Smooth muscle cell (in vitro differentiated cells): Measurements from ENCODE around the gene LSS. TPM values are rescaled to one million over a fixed set of nuclear protein-coding genes. Genes with fewer than 3 reads are reported as not detected.

Experiments
- DNase-seq: peaks from one replicate; lab custom pipeline; 2025; ENCODE audit not compliant: unreplicated experiment; lab: John Stamatoyannopoulos, UW
- H2AFZ ChIP-seq: fragments of 200-600 bp; sonication (generic); 2 replicates; pipeline ENCODE4 v1.6.0; 2016; ENCODE audit warnings: antibody characterized with exemption, low read depth, mild to moderate bottlenecking
- H3F3A ChIP-seq: fragments of 200-600 bp; sonication (generic); 2 replicates; pipeline ENCODE4 v1.6.0; 2017; ENCODE audit warnings: antibody characterized with exemption, low read depth
- H3K27ac ChIP-seq: fragments of 200-600 bp; sonication (generic); 2 replicates; pipeline ENCODE4 v1.5.1; 2016; ENCODE audit warnings: low read depth, mild to moderate bottlenecking
- H3K27me3 ChIP-seq: fragments of 200-600 bp; sonication (generic); 2 replicates; pipeline ENCODE4 v1.6.1; 2016; ENCODE audit warnings: low read depth, mild to moderate bottlenecking
- H3K36me3 ChIP-seq: fragments of 200-600 bp; sonication (generic); 2 replicates; pipeline ENCODE4 v1.5.1; 2016; ENCODE audit warnings: low read depth
- H3K4me1 ChIP-seq: fragments of 200-600 bp; sonication (generic); 2 replicates; pipeline ENCODE4 v1.5.1; 2016; ENCODE audit warnings: low read depth
- H3K4me2 ChIP-seq: fragments of 200-600 bp; sonication (generic); 2 replicates; pipeline ENCODE4 v1.6.0; 2016; ENCODE audit warnings: mild to moderate bottlenecking
- H3K4me3 ChIP-seq: fragments of 200-600 bp; sonication (generic); 2 replicates; pipeline ENCODE4 v1.5.1; 2016; ENCODE audit warnings: mild to moderate bottlenecking
- H3K79me2 ChIP-seq: fragments of 200-600 bp; sonication (generic); 2 replicates; pipeline ENCODE4 v1.6.0; 2016; ENCODE audit warnings: low read depth, mild to moderate bottlenecking
- H3K9ac ChIP-seq: fragments of 200-600 bp; sonication (generic); 2 replicates; pipeline ENCODE4 v1.6.0; 2016; ENCODE audit warnings: low read depth
- H3K9me3 ChIP-seq: fragments of 200-600 bp; sonication (generic); replicated peaks from 2 replicates; pipeline ENCODE4 v1.5.1; 2016; ENCODE audit warnings: low read depth
- H4K20me1 ChIP-seq: fragments of 200-600 bp; sonication (generic); 2 replicates; pipeline ENCODE4 v1.6.0; 2016; ENCODE audit warnings: low read depth
- WGBS: methylation state at CpG from one replicate; pipeline ENCODE4 v1.1.7; 2016; ENCODE audit warnings: low lambda C conversion rate; 5-methylcytosine and 5-hydroxymethylcytosine counted together
- polyA plus RNA-seq: library from polyadenylated mRNA; unstranded; fragments of >200 nt; fragmentation: Nextera tagmentation; extraction: Ambion mirVana; gene quantifications from 2 replicates; pipeline ENCODE4 v1.2.1, GENCODE V29; 2016
- total RNA-seq: library from RNA; depleted of rRNA; stranded (reverse); fragments of >200 nt; gene quantifications from 2 replicates; pipeline ENCODE4 v1.2.3, GENCODE V29; 2014
- TF ChIP-seq, protein P1 (sequence below): fragments of 200-600 bp; sonication (generic); IDR thresholded peaks from 2 replicates; pipeline ENCODE4 v1.5.1; 2017; ENCODE audit warnings: borderline replicate concordance, mild to moderate bottlenecking, antibody characterized with exemption; ENCODE audit not compliant: insufficient read depth, poor library complexity, severe bottlenecking

Gene LSS
- total and polyA plus RNA-seq, 2 experiments from 2014 or later = 21.8 to 37.7 TPM

DNA sequence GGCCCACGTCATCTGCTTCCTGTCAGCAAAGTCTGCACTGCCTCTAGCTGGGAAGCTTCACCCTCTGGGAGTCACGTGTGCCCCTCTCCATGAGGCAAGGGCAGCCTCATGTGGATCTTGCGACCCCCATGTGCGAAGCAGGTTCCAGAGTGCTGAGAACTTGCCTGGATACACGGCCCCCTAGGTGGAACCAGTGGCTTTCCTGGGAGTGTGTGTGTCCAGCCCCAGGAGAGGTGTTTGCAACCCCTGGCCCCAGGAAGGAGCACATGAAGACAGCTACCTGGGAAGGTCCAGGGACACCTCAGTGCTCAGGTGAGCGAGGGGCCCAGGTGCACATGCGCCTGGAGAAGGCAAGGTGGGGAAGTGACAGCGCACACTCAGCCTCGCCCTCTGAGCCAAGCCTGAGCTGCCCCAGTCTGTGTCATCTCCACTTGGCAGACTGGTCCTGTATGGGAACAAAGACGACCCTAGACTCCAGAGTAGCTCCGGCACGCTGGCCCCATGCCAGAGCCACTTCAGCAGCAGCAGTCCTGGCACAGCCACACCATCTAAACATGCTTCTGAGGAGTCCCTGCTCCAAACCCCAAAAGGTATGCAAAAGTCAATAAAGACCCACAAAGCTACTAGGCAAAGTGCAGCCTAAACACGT is 8.9 kb downstream of the LSS start:
- no peaks in the 10 kb centered on the region for H3K4me1 ChIP-seq
- no peak overlapping the region for H3K27ac ChIP-seq
- TF ChIP-seq, protein P1, sequence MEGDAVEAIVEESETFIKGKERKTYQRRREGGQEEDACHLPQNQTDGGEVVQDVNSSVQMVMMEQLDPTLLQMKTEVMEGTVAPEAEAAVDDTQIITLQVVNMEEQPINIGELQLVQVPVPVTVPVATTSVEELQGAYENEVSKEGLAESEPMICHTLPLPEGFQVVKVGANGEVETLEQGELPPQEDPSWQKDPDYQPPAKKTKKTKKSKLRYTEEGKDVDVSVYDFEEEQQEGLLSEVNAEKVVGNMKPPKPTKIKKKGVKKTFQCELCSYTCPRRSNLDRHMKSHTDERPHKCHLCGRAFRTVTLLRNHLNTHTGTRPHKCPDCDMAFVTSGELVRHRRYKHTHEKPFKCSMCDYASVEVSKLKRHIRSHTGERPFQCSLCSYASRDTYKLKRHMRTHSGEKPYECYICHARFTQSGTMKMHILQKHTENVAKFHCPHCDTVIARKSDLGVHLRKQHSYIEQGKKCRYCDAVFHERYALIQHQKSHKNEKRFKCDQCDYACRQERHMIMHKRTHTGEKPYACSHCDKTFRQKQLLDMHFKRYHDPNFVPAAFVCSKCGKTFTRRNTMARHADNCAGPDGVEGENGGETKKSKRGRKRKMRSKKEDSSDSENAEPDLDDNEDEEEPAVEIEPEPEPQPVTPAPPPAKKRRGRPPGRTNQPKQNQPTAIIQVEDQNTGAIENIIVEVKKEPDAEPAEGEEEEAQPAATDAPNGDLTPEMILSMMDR = no peak
- DNase-seq = no peak
- no peaks in the 10 kb centered on the region for H3K27me3 ChIP-seq
- peaks cover 22% of the 10 kb centered on the region for H3K79me2 ChIP-seq
- H4K20me1 ChIP-seq = peaks cover 19% of the 10 kb centered on the region
- H3K4me2 ChIP-seq = no peak overlapping the region
- no peaks in the 10 kb centered on the region for H3F3A ChIP-seq
- H2AFZ ChIP-seq = no peak overlapping the region
- H3K9ac ChIP-seq = no peak overlapping the region
- no peak overlapping the region for H3K4me3 ChIP-seq
- H3K9me3 ChIP-seq = no peaks in the 10 kb centered on the region
- WGBS = 81% methylated on average over 13 of the region's 13 CpGs
- no peaks in the 10 kb centered on the region for H3K36me3 ChIP-seq

DNA sequence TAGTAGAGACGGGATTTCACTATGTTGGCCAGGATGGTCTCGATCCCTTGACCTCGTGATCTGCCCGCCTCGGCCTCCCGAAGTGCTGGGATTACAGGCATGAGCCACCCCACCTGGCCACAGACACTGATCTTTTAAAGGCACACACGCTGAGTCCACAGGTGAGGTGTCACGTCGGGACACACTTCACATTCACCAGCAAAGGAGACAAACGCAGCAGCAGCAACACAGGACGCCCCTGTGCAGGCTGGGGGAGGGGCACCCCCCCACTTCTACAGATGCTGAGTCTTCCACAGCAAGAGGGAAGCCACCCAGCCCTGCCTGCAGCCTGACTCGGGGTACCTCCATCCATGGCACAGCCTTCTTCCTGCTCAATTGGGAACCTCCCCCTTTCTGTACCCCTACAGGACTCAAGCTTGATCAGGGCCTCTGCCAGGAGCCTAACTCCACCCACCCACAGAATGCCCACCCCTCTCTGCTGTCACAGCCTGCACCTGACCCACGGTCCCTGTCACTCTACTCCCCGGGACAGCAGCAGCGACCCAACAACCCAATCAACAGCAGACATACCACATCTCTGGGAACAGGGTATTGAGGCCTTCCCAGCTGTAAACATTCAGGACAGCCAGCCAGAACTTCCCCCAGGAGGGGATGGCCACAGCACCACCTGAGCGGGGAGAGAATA is 9.5 kb downstream of the LSS start:
- Histone ChIP-seq H3K4me1 (no peaks in the 10 kb centered on the region), H3K9me3 (no peaks in the 10 kb centered on the region), H2AFZ (no peak overlapping the region), H3K9ac (no peak overlapping the region), H4K20me1 (peaks cover 14% of the 10 kb centered on the region), H3K79me2 (peaks cover 17% of the 10 kb centered on the region), H3F3A (no peaks in the 10 kb centered on the region), H3K27ac (no peak overlapping the region), H3K27me3 (no peaks in the 10 kb centered on the region), H3K4me3 (no peak overlapping the region), H3K36me3 (no peaks in the 10 kb centered on the region), H3K4me2 (no peak overlapping the region)
- WGBS = 87% methylated on average over 15 of the region's 16 CpGs
- DNase-seq = no peak
- TF ChIP-seq, protein P1 = no peak

DNA sequence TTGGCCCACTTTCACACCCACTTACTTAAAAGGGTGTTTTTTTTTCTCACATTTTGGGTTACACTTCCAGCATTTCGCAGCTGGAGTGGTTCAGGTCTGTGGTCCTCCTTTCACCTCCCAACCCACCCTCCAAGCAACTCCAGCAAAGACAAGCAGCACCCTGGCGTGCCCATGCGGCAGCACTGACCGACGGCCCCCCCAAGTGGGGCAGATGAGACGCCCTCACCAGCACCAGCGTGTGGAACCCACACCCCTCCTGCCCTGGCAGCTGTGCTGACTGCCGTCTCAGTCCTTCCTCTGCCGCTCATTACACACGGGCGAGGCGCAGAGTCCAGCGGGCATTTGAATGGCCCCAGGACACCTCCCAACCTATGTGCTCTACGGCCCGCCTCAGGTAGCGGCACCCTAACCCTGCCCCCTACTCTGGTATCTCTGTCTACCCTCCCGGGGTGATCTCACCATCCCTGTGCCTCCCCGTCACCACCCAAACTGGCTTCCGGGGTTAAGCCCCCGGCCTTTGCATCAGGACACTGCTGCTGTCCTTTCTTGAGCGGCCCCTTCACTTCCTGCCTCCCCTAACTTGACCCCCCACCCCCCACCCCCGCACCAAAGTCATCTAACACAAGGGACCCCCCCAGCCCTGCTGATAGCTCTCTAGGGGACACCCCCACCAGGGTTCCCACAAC is 10.9 kb downstream of the LSS start:
- H2AFZ ChIP-seq = no peak overlapping the region

More for the DNA sequence above, 10.9 kb downstream of the LSS start:
- H4K20me1 ChIP-seq = peaks cover 16% of the 10 kb centered on the region
- H3K4me3 ChIP-seq = no peak overlapping the region
- H3K9me3 ChIP-seq = no peaks in the 10 kb centered on the region
- H3K9ac ChIP-seq = no peak overlapping the region
- no peaks in the 10 kb centered on the region for H3K4me1 ChIP-seq
- TF ChIP-seq, protein P1 = no peak
- peaks cover 8% of the 10 kb centered on the region for H3K79me2 ChIP-seq
- H3K4me2 ChIP-seq = no peak overlapping the region
- WGBS = 94% methylated on average over 21 of the region's 22 CpGs
- DNase-seq = no peak
- H3F3A ChIP-seq = no peaks in the 10 kb centered on the region
- no peak overlapping the region for H3K27ac ChIP-seq
- H3K27me3 ChIP-seq = no peaks in the 10 kb centered on the region
- no peaks in the 10 kb centered on the region for H3K36me3 ChIP-seq
